GM12864 (cell line): ENCODE results near the gene SHROOM3.

Experiments used
- DNase-seq: peaks from one replicate; pipeline ENCODE4 v3.0.0-alpha.2; 2011; ENCODE audit warnings: low read depth
- H3K4me3 ChIP-seq: 2 replicates; pipeline ENCODE4 v1.5.1; 2011; ENCODE audit warnings: mild to moderate bottlenecking, low read depth, low read length, control low read depth
- CTCF ChIP-seq: IDR thresholded peaks from 2 replicates; pipeline ENCODE4 v1.5.1; 2011; ENCODE audit warnings: low read depth, mild to moderate bottlenecking, moderate library complexity, low read length, control low read depth, inconsistent platforms; ENCODE audit errors: missing control alignments

Gene SHROOM3

DNA sequence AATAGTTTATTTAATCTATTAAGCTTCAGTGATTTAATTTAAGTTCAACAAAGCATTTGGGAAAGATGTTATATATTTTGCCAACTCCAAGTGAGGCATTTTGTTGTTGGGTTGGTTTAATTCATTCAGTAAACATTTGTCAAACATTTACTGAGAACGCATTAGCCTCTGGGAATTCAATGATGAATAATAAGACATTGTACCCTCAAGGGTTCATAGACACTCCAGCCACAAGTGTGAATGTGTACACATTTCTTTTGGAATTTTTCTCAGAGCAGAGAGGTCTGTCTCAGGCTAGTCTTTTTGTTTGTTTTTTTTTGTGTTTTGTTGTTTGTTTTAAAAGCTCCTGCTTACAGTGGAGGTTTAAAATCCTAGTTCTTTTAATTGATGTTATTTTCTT, 259.0 kb downstream of the SHROOM3 start:
- TF ChIP-seq CTCF: no peak
- DNase-seq: no peak
- no peak overlapping the region for H3K4me3 ChIP-seq

- no peak for TF ChIP-seq CTCF
- no peak overlapping the region for H3K4me3 ChIP-seq
- DNase-seq: no peak
These were observed 261.1 kb downstream of the SHROOM3 start for GRCh38 chr4:76696109-76696508.

DNA sequence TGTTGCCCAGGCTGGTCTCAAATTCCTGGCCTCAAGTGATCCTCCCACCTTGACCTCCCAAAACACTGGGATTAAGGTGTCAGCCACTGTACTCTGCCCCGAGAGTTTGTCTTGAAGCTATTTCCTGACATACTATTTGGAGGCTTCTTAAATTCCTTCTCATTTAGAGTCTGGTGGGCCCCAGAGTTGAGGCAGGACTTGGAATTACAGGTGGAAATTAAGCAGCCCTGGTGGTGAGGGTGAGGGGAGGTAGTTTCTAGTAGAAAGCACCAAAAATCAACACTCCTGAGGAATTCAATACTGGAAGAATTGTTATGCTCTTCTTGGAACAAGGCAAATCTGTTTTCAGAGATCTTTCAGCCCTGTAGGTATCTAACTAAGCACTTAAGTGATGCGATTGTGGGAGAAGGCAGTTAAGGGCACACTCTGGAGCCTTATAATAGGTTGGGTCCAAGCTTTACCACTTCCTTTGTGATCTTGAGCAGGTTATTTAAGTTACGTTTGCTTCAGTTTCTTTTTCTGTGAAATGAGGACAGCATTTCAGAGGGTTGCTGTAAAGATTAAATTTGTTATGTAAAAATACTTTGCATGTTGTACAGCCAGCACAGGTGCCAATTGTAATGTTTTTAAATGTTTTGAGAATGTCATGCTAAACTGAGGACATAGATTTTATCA, 262.2 kb downstream of the SHROOM3 start:
- H3K4me3 ChIP-seq: no peak overlapping the region; the same call in 1 of the 2 replicates
- peak; percentile 77 for DNase-seq
- no peak for TF ChIP-seq CTCF

DNA sequence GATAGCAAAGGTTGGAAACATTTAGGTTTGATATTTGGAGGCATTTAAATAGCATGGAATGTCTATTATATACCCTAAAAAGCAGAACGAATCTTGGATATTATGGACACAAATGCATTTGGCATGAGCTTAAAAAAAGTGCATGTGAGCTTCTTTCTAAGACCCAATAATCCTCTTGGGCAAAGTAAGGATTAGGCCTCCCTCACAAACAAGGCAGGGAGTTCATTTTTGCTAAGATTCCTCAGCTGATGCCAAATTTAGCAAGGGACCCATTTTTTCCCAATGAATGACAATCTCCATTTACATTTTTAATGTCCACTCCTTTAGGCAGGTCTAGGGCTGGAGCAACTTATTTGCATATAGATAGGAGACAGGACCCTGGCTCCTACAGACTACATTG, 263.1 kb downstream of the SHROOM3 start:
- H3K4me3 ChIP-seq: no peak overlapping the region
- TF ChIP-seq CTCF: no peak
- no peak for DNase-seq

GRCh38 chr4:76699751-76700310, 264.8 kb downstream of the SHROOM3 start:
- no peak for DNase-seq
- H3K4me3 ChIP-seq: no peak overlapping the region
- TF ChIP-seq CTCF: no peak

DNA sequence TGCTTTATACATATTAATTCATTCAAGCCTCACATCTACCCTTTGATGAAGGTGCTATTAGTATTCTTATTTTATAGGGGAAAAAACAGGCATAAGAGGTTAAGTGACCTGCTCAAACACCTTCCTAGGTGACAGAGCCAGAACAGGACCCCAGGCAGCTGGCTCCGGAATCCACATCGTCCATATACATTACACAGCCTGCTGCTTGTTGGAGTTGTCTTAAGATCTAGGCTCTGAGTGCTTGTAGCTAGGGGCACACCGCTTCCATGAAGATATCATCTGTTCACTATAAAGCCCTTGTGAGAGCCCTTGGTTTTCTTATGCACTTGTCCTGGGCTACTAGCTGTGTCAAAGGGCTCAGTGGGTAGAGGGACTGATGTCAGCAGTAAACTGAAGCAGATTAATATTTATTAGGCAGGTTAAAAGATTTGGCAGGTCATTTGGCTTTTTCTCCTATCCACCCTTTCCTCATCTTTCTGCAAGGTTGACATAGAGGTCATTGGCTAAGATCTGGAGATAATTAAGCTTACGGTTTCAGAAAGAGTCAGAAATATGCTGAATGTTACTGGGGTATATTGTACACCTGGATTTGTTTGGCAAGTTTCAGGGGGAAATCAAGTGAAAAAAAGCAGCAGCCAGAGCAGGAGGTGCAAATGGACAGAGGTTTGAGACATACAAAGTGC, 267.6 kb downstream of the SHROOM3 start:
- no peak overlapping the region for H3K4me3 ChIP-seq
- no peak for TF ChIP-seq CTCF
- no peak for DNase-seq
